GM12891 (cell line): Measurements from ENCODE around the gene IRF8.

Experiments used
- PAX5 ChIP-seq: IDR thresholded peaks from 2 replicates; pipeline ENCODE4 v1.6.1; 2011; ENCODE audit warnings: low read length, moderate library complexity, mild to moderate bottlenecking; ENCODE audit not compliant: insufficient read depth, severe bottlenecking
- POLR2A ChIP-seq: IDR thresholded peaks from 2 replicates; pipeline ENCODE4 v1.6.1; 2011; ENCODE audit warnings: low read depth, low read length, control low read depth
- POLR2AphosphoS5 ChIP-seq: IDR thresholded peaks from 2 replicates; pipeline ENCODE4 v1.6.1; 2011; ENCODE audit warnings: low read depth, low read length, control low read depth
- POU2F2 ChIP-seq: IDR thresholded peaks from 2 replicates; pipeline ENCODE4 v1.6.1; 2011; ENCODE audit warnings: low read depth, mild to moderate bottlenecking, control low read depth, low read length, moderate library complexity
- SPI1 ChIP-seq: IDR thresholded peaks from 2 replicates; pipeline ENCODE4 v1.6.1; 2011; ENCODE audit warnings: low read depth, low read length, control low read depth
- TAF1 ChIP-seq: IDR thresholded peaks from 2 replicates; pipeline ENCODE4 v1.6.1; 2011; ENCODE audit warnings: low read depth, low read length, control low read depth

- TF ChIP-seq TAF1 (no peak), SPI1 (no peak), POLR2AphosphoS5 (peak; percentile 80), PAX5 (no peak), POLR2A (no peak; the same call in 1 of the 2 replicates), POU2F2 (peak; percentile 21; the same call in 1 of the 2 replicates)
Measured at GRCh38 chr16:85923153-85924021, 24.4 kb downstream of the IRF8 start.
